Epithelial cell of esophagus (primary cell): Measurements from ENCODE around the gene SUPT3H.

Experiments
- DNase-seq: peaks from one replicate; pipeline ENCODE4 v3.0.0; 2010; ENCODE audit warnings: low read depth
- H3K4me3 ChIP-seq: 2 replicates; pipeline ENCODE4 v1.5.1; 2011; ENCODE audit warnings: mild to moderate bottlenecking, low read length, control low read depth
- CTCF ChIP-seq: IDR thresholded peaks from 2 replicates; pipeline ENCODE4 v1.5.1; 2011; ENCODE audit warnings: low read depth, mild to moderate bottlenecking, low read length, control low read depth, inconsistent platforms; ENCODE audit not compliant: insufficient read depth; ENCODE audit errors: missing control alignments

Gene SUPT3H

GRCh38 chr6:45081634-45082033 lies 296.1 kb downstream of the SUPT3H start:
- DNase-seq, result no peak
- TF ChIP-seq CTCF, result no peak
- H3K4me3 ChIP-seq, result no peak overlapping the region

GRCh38 chr6:45078432-45078831 lies 299.3 kb downstream of the SUPT3H start:
- DNase-seq, result no peak
- no peak for TF ChIP-seq CTCF
- no peak overlapping the region for H3K4me3 ChIP-seq

GRCh38 chr6:45076217-45076930 lies 301.4 kb downstream of the SUPT3H start:
- no peak overlapping the region for H3K4me3 ChIP-seq
- TF ChIP-seq CTCF, result no peak
- DNase-seq, result no peak

- no peak for TF ChIP-seq CTCF
- DNase-seq, result peak; percentile 94
- H3K4me3 ChIP-seq, result no peak overlapping the region
Observed at GRCh38 chr6:45075246-45075645, 302.5 kb downstream of the SUPT3H start.

GRCh38 chr6:45074439-45074838 lies 303.3 kb downstream of the SUPT3H start:
- no peak for TF ChIP-seq CTCF
- H3K4me3 ChIP-seq, result no peak overlapping the region
- peak; percentile 6 for DNase-seq

- no peak overlapping the region for H3K4me3 ChIP-seq
- DNase-seq, result peak; percentile 57
- TF ChIP-seq CTCF, result no peak
Observed at GRCh38 chr6:45073771-45074170, 304.0 kb downstream of the SUPT3H start.

GRCh38 chr6:45072673-45073072 lies 305.1 kb downstream of the SUPT3H start:
- TF ChIP-seq CTCF, result no peak
- no peak for DNase-seq
- H3K4me3 ChIP-seq, result no peak overlapping the region
